ENCODE results near the gene GJC2.

Gene GJC2

GRCh38 chr1:228145463-228146416 is 4.0 kb upstream of the GJC2 start:
- DNase-seq (ENCODE audit: low read depth in 3 of 3), result no peak

DNA sequence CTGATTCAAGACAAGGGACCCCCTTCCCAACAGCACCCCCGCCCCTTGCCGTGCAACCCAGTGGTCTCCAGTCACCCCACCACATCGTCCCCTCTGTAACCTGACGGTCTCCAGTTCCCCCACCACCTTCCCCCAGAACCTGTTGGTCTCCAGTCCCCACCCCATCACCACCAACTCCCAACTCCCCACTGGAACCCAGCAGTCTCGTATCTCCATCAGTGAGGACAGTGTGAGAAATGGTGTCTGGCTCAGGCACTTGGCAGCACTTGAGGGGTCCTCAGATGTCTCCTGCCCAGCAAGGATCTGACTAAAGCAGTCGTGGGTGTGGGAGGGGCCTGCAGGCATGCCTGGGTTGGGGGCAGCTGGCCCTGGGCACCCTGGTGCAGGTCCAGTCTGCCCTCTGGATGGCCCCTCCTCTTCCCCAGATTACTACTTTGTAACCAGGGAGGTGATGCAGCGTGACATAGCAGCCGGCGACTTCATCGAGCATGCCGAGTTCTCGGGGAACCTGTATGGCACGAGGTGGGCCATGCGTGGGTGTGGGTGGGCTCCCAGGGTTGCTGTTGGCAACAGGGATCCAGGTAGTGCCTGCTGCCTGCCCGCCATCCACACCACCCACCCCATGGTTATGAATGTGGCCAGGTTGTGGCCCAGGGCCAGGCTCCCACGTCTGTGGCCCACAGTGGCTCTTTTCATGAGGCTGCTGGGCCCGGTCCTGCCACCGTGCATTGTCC is 3.1 kb upstream of the GJC2 start:
- no peak for DNase-seq (ENCODE audit: low read depth in 3 of 3)

GRCh38 chr1:228147151-228147693 is 2.5 kb upstream of the GJC2 start:
- no peak for DNase-seq (ENCODE audit: low read depth in 3 of 3)

GRCh38 chr1:228147768-228148167 is 2.0 kb upstream of the GJC2 start:
- no peak for DNase-seq (ENCODE audit: low read depth in 3 of 3)

DNA sequence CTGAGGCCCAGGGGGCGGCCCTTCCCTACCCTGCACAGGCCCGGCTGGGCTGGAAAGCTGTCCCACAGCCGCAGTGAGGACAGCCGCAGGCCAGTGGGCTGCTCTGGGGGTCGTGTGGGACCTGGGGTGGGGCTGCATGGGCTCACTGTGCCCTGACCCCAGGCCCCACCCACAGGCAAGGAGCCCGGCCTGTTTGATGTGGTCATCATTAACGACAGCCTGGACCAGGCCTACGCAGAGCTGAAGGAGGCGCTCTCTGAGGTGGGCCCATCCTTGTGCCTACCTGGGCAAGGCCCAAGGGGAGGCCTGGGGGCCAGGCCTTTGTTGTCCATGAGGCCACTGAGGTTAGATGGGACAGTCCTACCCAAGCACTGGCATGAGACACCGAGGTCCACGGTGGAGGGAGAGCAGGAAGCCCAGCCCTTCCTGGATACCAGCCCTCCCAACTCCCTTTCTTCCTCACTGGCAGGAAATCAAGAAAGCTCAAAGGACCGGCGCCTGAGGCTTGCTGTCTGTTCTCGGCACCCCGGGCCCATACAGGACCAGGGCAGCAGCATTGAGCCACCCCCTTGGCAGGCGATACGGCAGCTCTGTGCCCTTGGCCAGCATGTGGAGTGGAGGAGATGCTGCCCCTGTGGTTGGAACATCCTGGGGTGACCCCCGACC is 1.4 kb upstream of the GJC2 start:
- no peak for DNase-seq (ENCODE audit: low read depth in 3 of 3)

- no peak for DNase-seq (ENCODE audit: low read depth in 3 of 3)
These were observed 760 bp upstream of the GJC2 start for GRCh38 chr1:228148935-228149405.

GRCh38 chr1:228150120-228150460 is 360 bp downstream of the GJC2 start:
- DNase-seq (ENCODE audit: low read depth in 3 of 3), result no peak

DNA sequence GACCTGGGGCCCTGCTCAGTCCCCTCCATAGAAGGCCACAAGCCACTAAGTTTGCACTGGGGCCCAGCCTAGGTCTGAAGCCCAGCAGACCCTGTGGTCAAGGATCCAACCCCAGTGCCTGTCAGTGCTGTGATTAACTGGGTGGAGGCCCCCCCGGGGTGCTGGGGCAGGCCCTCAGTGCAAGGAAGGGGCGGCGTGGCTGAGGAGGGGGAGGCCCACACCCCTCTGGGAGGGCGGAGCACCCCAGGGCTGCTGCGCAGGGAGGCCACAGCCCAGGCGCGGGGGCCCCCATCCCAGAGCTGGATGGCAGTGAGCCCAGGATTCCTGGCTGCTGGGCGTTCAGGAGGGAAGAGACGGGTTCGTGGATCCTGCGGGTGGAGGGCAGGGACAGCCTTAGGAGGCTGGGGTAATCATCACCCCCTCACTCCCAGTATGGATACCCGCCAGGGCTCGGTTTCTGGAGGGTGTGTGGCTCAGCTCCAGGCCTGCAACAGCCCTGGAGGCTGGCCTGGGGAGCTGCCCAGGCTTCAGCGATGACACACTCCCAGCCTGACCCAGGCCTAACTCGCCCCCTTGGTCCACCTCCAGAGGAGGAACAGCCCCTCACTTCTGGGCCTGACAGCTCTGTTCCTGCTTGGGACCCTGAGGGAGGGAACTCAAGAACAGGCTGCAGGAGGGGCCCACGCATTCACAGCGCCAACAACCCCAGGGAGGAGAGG is 890 bp downstream of the GJC2 start:
- no peak for DNase-seq (ENCODE audit: low read depth in 3 of 3)

- DNase-seq (ENCODE audit: low read depth in 3 of 3), result no peak
These were observed 1.6 kb downstream of the GJC2 start for GRCh38 chr1:228151180-228151925.

GRCh38 chr1:228152097-228152917 is 2.6 kb downstream of the GJC2 start:
- DNase-seq (ENCODE audit: low read depth in 3 of 3), result no peak

- no peak for DNase-seq (ENCODE audit: low read depth in 3 of 3)
These were observed 3.2 kb downstream of the GJC2 start for GRCh38 chr1:228152918-228153258.

GRCh38 chr1:228154021-228154669 is 4.4 kb downstream of the GJC2 start:
- no peak for DNase-seq (ENCODE audit: low read depth in 3 of 3)

- no peak for DNase-seq (ENCODE audit: low read depth in 3 of 3)
These were observed 5.2 kb downstream of the GJC2 start for GRCh38 chr1:228154670-228155571.

DNA sequence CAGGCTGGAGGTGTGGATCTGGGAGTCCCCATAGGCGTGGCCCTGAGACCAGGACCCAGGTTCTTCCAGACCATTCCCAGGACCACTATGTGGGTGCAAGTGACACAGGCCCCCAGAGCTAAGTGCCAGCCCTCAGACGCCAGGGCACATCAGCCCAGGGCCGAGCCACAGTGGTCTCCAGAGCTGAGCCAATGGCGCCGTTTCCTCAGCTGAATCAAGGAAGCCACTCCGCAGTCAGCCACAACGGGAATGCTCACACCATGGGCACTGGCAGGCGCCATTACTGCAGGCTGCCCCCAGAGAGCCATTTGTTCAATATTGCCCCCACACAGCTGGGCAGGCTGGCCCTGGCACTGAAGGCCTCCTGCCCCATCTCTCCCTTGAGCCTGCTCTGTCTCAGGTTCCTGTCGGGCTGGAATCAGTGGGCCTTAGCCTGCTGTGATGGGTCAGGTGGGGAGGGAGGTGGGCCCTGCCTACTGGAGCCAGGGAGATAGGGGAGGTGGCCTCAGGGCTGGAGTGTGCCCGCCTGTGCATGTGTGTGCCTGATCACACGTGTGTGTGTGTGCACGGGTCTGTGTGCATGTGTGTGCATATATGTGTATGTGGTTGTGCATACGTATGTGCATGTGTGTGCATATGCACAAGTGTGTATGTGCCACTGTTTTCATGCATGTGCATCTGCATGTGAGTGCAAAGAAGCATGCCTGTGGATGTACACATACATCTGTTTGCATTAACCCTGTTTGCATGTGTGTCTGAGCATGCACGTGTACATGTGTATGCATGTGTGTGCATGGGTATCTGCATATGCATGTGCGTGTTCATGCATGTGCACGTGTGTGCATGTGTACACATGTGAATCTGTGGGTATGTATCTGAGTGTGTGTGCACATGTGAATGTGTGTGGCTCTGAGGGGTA is 6.1 kb downstream of the GJC2 start:
- no peak for DNase-seq (ENCODE audit: low read depth in 3 of 3)

DNA sequence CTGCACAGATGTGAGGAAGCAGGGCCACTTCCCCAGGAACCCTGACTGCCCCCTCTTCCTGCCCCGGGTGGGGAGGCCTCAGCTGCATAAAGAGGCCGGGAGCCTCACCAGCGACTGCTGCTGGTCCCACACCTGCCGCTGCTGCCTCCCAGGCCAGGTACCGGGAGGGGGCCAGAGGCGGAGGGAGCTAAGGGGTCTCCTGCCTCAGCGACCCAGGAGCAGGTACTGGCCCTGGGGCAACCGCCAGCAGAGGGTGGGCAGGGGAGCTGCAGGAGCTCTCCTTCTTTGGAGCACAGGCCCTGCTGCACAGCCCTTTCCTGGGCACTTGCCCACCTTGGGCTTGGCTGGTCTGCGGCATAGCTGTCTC is 6.8 kb downstream of the GJC2 start:
- DNase-seq (ENCODE audit: low read depth in 3 of 3), result no peak

DNA sequence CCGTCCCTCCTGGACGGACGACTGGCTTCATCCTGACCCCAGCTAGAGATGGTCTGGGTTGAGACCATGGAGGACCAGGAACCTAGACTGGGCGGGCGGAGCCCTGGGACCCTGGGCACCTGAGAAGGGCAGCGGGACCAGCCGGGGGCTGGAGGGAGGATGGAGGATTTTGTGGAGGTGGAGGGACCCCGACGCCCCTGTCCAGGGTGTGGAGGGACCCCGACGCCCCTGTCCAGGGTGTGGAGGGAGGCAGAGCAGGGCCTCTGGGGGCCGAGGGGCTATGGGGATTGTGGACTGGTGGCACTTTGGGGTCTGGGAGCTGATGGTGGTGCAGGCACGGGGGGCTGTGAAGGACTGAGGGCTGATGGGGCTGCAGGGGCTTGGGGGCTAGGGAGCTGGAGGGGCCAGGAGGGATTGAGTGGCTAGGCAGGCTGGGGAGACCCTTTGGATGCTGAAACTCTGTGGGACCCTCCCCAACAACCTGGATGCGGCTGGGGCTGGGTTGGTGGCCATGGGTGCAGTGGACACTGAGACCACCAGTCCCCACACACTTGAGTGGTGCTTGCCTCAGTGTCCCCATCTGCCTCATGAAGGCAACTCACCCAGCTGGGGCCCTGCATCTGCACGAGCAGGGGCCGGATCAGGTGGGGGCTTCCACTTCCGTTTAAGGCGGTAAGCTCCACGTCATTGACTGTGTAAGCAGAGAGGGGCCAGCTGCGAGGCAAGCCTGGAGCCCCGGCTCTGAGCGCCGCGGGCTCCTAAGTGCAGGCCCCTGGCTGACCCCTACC is 7.4 kb downstream of the GJC2 start:
- no peak for DNase-seq (ENCODE audit: low read depth in 3 of 3)

DNA sequence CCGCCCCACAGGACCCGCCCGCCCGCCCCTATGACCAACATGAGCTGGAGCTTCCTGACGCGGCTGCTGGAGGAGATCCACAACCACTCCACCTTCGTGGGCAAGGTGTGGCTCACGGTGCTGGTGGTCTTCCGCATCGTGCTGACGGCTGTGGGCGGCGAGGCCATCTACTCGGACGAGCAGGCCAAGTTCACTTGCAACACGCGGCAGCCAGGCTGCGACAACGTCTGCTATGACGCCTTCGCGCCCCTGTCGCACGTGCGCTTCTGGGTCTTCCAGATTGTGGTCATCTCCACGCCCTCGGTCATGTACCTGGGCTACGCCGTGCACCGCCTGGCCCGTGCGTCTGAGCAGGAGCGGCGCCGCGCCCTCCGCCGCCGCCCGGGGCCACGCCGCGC is 8.0 kb downstream of the GJC2 start:
- DNase-seq (ENCODE audit: low read depth in 3 of 3), result no peak

All from stimulated activated CD4-positive, alpha-beta T cell treated with anti-CD3 and anti-CD28 coated beads, TNF-alpha, amount 100 ng/mL, for 4 hours (primary cell).